CD4-positive, alpha-beta T cell (primary cell): Measurements from ENCODE around the gene PCCA. TPM values are rescaled to one million over a fixed set of nuclear protein-coding genes. Genes with fewer than 3 reads are reported as not detected.

Source experiments
- ATAC-seq: fragments of 200-7000 bp; cut with Tn5 transposase; one replicate; pipeline ENCODE4 v1.10.0; 2022; ENCODE audit warnings: mild to moderate bottlenecking; ENCODE audit not compliant: poor library complexity
- CTCF ChIA-PET: fragments of 350-600 bp; sonication (Branson Sonifier 250); formaldehyde crosslinking; loops from one replicate; lab custom pipeline; 2021; ENCODE audit warnings: antibody characterized with exemption, inconsistent platforms; lab: Charles Lee
- POLR2A ChIA-PET: fragments of 350-600 bp; sonication (Branson Sonifier 250); formaldehyde crosslinking; loops from one replicate; lab custom pipeline; 2021; ENCODE audit warnings: antibody characterized with exemption, inconsistent platforms; lab: Charles Lee
- DNase-seq, 14 experiments: peaks; one replicate each; pipeline ENCODE4 v3.0.0-alpha.2; 2013 to 2020; ENCODE audit warnings: mixed read lengths in 2 of 14
- H3K27ac ChIP-seq, 2 donors: one replicate each; pipeline versions ENCODE4 v1.5.1 to v1.7.0; 2013; ENCODE audit warnings: low read length in 2 of 2, low read depth in 1 of 2, mild to moderate bottlenecking in 1 of 2
- H3K27me3 ChIP-seq, 2 experiments: 1 replicate in 1 of 2; 2 replicates in 1 of 2; pipeline versions ENCODE4 v1.6.1 to v1.7.0; 2013; ENCODE audit warnings: low read length in 2 of 2, control low read depth in 1 of 2, mild to moderate bottlenecking in 1 of 2, moderate library complexity in 1 of 2; ENCODE audit not compliant: insufficient read depth in 2 of 2, control insufficient read depth in 1 of 2
- H3K36me3 ChIP-seq: one replicate; pipeline ENCODE4 v1.6.1; 2013; ENCODE audit warnings: low read length, control low read depth; ENCODE audit not compliant: insufficient read depth
- H3K4me1 ChIP-seq: one replicate; pipeline ENCODE4 v1.6.1; 2013; ENCODE audit warnings: low read length, control low read depth; ENCODE audit not compliant: insufficient read depth
- H3K4me3 ChIP-seq: one replicate; pipeline ENCODE4 v1.5.1; 2013; ENCODE audit warnings: mild to moderate bottlenecking, low read length, moderate library complexity
- H3K9me3 ChIP-seq, 2 experiments: 1 replicate in 1 of 2; 2 replicates in 1 of 2; pipeline versions ENCODE4 v1.6.1 to v1.7.0; 2013; ENCODE audit warnings: low read length in 2 of 2, mild to moderate bottlenecking in 2 of 2, control low read depth in 1 of 2, moderate library complexity in 1 of 2; ENCODE audit not compliant: control insufficient read depth in 1 of 2, insufficient read depth in 1 of 2
- H3K27ac Mint-ChIP-seq: one replicate; pipeline ENCODE4 v1.8.0; 2020; ENCODE audit warnings: mixed read lengths
- H3K27me3 Mint-ChIP-seq: one replicate; pipeline ENCODE4 v1.8.0; 2021; ENCODE audit warnings: mixed read lengths
- H3K36me3 Mint-ChIP-seq: one replicate; pipeline ENCODE4 v1.8.0; 2021; ENCODE audit warnings: low read depth, mixed read lengths
- H3K4me1 Mint-ChIP-seq: one replicate; pipeline ENCODE4 v1.8.0; 2021; ENCODE audit warnings: low read depth, mixed read lengths
- H3K4me3 Mint-ChIP-seq: one replicate; pipeline ENCODE4 v1.8.0; 2020; ENCODE audit warnings: mild to moderate bottlenecking, mixed read lengths
- H3K9me3 Mint-ChIP-seq: one replicate; pipeline ENCODE4 v1.8.0; 2020; ENCODE audit warnings: mixed read lengths
- intact Hi-C, 2 experiments: fragments of 100-400 bp; cut with DNase I in 1 of 2; cut with micrococcal nuclease in 1 of 2; formaldehyde crosslinking; loops; one replicate each; pipeline versions ENCODE4 v1.15.1 to v1.9.0; 2023 to 2025; cut with DNase I, micrococcal nuclease
- total RNA-seq, 174 experiments: library from RNA in 2 of 174; stranded (reverse) in 2 of 174; gene quantifications; one replicate each; pipeline ENCODE4 v1.2.3 and lab custom pipeline; 2021 to 2026
- TF ChIP-seq, protein P1 (sequence below): fragments of 200-600 bp; IDR thresholded peaks from one replicate; pipeline ENCODE4 v1.8.0; 2022; ENCODE audit warnings: antibody characterized with exemption, mild to moderate bottlenecking

PCCA gene
- total RNA-seq, 2 experiments from 2014 or later: 4.7 to 5.2 TPM

DNA sequence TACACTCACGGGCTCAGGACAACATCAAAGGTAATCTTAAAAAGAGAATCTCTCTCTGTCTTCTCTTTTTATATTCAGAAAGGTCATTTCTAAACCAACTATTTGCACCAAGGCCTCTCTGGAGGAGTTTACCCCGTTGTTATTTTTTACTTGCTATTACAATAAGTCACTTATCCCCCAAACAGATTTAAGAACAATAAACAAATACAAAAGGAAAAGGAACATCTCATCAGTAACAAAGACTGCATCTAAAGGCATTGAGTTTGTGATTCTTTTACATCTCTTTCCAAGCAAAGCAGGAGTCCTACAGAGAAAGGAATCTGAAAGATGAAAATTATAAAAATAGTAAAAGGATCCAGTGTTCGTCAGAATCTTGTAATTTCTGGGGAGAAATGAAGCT, 424.3 kb downstream of the PCCA start:
- no peak for ATAC-seq
- ChIA-PET POLR2A (no interaction called here), CTCF (interaction anchor here (2.8 kb wide), 1 partner anchor 857 kb away, joined by 28 read pairs; no protein-coding TSS in a partner anchor)
- Mint-ChIP-seq H3K4me1 (peaks cover 16% of the 10 kb centered on the region), H3K27me3 (no peaks in the 10 kb centered on the region), H3K9me3 (no peaks in the 10 kb centered on the region), H3K4me3 (no peak overlapping the region), H3K36me3 (no peaks in the 10 kb centered on the region), H3K27ac (no peak overlapping the region)
- H3K9me3 ChIP-seq: no peaks in the 10 kb centered on the region
- H3K4me1 ChIP-seq: peaks cover 11% of the 10 kb centered on the region
- DNase-seq: no peak
- H3K4me3 ChIP-seq: no peak overlapping the region
- intact Hi-C loops: loop anchor here in 1 of 2 experiments (5.0 to 10.0 kb wide), 2 partner anchors 281 to 988 kb away; no protein-coding TSS in a partner anchor
- no peak overlapping the region for H3K27ac ChIP-seq
- TF ChIP-seq, protein P1, sequence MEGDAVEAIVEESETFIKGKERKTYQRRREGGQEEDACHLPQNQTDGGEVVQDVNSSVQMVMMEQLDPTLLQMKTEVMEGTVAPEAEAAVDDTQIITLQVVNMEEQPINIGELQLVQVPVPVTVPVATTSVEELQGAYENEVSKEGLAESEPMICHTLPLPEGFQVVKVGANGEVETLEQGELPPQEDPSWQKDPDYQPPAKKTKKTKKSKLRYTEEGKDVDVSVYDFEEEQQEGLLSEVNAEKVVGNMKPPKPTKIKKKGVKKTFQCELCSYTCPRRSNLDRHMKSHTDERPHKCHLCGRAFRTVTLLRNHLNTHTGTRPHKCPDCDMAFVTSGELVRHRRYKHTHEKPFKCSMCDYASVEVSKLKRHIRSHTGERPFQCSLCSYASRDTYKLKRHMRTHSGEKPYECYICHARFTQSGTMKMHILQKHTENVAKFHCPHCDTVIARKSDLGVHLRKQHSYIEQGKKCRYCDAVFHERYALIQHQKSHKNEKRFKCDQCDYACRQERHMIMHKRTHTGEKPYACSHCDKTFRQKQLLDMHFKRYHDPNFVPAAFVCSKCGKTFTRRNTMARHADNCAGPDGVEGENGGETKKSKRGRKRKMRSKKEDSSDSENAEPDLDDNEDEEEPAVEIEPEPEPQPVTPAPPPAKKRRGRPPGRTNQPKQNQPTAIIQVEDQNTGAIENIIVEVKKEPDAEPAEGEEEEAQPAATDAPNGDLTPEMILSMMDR: no peak
- H3K36me3 ChIP-seq: no peaks in the 10 kb centered on the region
- no peaks in the 10 kb centered on the region for H3K27me3 ChIP-seq

DNA sequence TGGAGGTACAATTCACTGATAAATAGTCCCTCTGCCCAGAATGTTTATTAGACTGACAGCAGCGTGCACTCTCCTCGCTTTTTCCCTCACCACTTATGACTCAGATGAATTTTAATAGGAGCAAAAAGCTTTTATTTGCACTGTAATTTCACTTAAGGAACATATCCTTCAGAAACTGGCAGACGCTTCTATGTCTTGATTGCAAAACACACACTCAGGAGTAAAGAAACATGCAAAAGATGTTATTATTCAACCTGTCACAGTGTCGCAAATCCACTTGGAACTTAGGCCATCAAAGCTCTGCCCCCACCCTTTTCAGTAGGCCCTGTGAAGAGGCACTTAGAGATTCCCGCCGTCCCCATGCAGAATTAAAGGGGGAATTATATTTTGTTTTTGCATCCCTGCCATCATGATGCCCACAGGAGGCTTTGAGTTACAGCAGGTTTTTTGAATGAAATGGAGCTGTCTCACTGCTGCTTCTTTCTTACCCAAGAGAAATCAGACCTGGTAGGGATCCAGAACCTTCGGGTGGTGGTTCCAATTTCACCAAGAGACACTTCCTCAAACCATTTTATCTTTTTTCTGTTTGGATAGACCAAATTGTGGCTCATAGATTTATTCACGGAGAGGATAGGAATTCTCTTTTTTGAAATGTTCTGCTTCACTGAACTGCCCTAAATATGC, 425.2 kb downstream of the PCCA start:
- Mint-ChIP-seq H3K27me3 (no peaks in the 10 kb centered on the region), H3K4me3 (no peak overlapping the region), H3K36me3 (no peaks in the 10 kb centered on the region), H3K4me1 (peaks cover 19% of the 10 kb centered on the region), H3K9me3 (no peaks in the 10 kb centered on the region), H3K27ac (no peak overlapping the region)
- Histone ChIP-seq H3K27ac (no peak overlapping the region), H3K36me3 (no peaks in the 10 kb centered on the region), H3K27me3 (no peaks in the 10 kb centered on the region), H3K4me3 (no peak overlapping the region), H3K4me1 (peaks cover 12% of the 10 kb centered on the region), H3K9me3 (no peaks in the 10 kb centered on the region)
- POLR2A ChIA-PET: interaction anchor here (0.9 to 1.3 kb wide), 2 partner anchors 856 to 857 kb away, joined by 6 read pairs; no protein-coding TSS in a partner anchor
- CTCF ChIA-PET: interaction anchor here (0.6 to 2.8 kb wide), 8 partner anchors 8 to 1075 kb away, joined by 3 to 28 read pairs (median 4); no protein-coding TSS in a partner anchor
- intact Hi-C loops: loop anchor here (1.0 to 10.0 kb wide), 6 partner anchors 282 to 1072 kb away; no protein-coding TSS in a partner anchor
- TF ChIP-seq, protein P1: no peak
- ATAC-seq (no peak), DNase-seq (no peak)

DNA sequence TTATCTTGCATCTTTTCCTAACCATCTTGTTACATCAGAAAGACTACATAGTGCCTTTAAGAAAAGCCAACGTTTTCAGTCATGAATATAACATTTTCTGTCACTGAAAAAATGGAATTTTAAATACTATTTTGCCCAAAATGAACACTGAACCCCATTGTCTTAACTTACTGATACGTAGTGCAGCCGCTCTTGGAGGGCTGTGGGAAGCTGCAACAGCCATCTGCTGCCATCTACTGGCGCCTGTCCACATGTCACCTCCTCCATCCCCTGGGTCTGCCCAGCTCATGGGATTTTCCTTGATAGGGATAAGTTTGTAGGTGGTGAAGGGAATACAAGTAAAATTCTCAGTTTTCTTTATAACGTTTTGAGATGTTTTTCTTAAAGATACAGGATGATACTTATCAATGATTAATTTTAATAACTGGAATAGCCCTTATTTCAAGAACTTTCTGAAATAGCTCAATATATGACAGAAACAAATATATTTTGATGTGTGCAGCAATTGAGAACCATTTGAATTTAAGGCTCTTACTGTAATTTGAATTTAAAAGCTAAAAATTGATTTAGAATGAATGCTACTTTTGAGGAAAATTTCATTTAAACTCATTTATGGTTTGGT, 426.0 kb downstream of the PCCA start:
- no peak overlapping the region for H3K27ac ChIP-seq
- H3K4me1 Mint-ChIP-seq: peaks cover 19% of the 10 kb centered on the region
- H3K27me3 Mint-ChIP-seq: no peaks in the 10 kb centered on the region
- TF ChIP-seq, protein P1: peak; percentile 100
- peaks cover 12% of the 10 kb centered on the region for H3K4me1 ChIP-seq
- H3K27ac Mint-ChIP-seq: no peak overlapping the region
- H3K36me3 ChIP-seq: no peaks in the 10 kb centered on the region
- no peaks in the 10 kb centered on the region for H3K27me3 ChIP-seq
- no peak overlapping the region for H3K4me3 Mint-ChIP-seq
- no peak overlapping the region for H3K4me3 ChIP-seq
- no peaks in the 10 kb centered on the region for H3K9me3 Mint-ChIP-seq
- no peaks in the 10 kb centered on the region for H3K9me3 ChIP-seq
- H3K36me3 Mint-ChIP-seq: no peaks in the 10 kb centered on the region
- ATAC-seq: peak; percentile 95
- DNase-seq: peak; percentile 57 to 85 (median 66)
- CTCF ChIA-PET: interaction anchor here (0.6 to 2.8 kb wide), 12 partner anchors 8 to 1075 kb away, joined by 3 to 28 read pairs (median 3); no protein-coding TSS in a partner anchor
- intact Hi-C loops: loop anchor here (1.0 to 10.0 kb wide), 6 partner anchors 283 to 1073 kb away; no protein-coding TSS in a partner anchor
- POLR2A ChIA-PET: interaction anchor here (0.9 to 1.3 kb wide), 2 partner anchors 857 to 858 kb away, joined by 6 read pairs; no protein-coding TSS in a partner anchor
